ENCODE results near the gene NAE1.

GRCh38 chr16:66862023-66862520 lies 31.3 kb upstream of the NAE1 start:
- TF ChIP-seq CTCF (IDR thresholded peaks at IDR 0.05), result no peak
- no peak for TF ChIP-seq POLR2A (IDR thresholded peaks at IDR 0.05)

All from body of pancreas (tissue), 4 donors.